K562 (cell line): ENCODE data around the gene ASCC1. TPM values are rescaled to one million over a fixed set of nuclear protein-coding genes. Genes with fewer than 3 reads are reported as not detected.

ENCODE experiments used
- ARNT ChIP-seq, 2 experiments: fragments of 450-650 bp; IDR thresholded peaks; 2 replicates each; pipeline ENCODE4 v1.6.1; 2016; ENCODE audit warnings: mild to moderate bottlenecking in 1 of 2
- CBFB ChIP-seq: sonication (generic); formaldehyde crosslinking; IDR thresholded peaks from 2 replicates; pipeline ENCODE4 v1.4.0; 2020; ENCODE audit warnings: mild to moderate bottlenecking, missing genetic modification reagents
- CEBPB ChIP-seq: fragments of 450-650 bp; IDR thresholded peaks from 2 replicates; pipeline ENCODE4 v1.6.1; 2016; ENCODE audit warnings: missing genetic modification characterization, missing compliant biosample characterization
- GABPA ChIP-seq: fragments of 200-800 bp; sonication (Bioruptor generic); conservative IDR thresholded peaks from 2 replicates; pipeline ENCODE4 v1.6.1; 2016; ENCODE audit warnings: low read depth, missing genetic modification characterization, missing compliant biosample characterization
- HSF4 ChIP-seq: fragments of 250-450 bp; sonication (Bioruptor Pico); IDR thresholded peaks from 2 replicates; pipeline ENCODE4 v2.1.2; 2022; ENCODE audit warnings: mild to moderate bottlenecking, moderate library complexity, borderline replicate concordance
- IFI16 ChIP-seq: fragments of 250-450 bp; sonication (Bioruptor Pico); IDR thresholded peaks from 2 replicates; pipeline ENCODE4 v2.1.2; 2022; ENCODE audit warnings: mild to moderate bottlenecking, inconsistent platforms
- ILK ChIP-seq: fragments of 450-650 bp; IDR thresholded peaks from 2 replicates; pipeline ENCODE4 v1.6.1; 2016; ENCODE audit warnings: missing genetic modification characterization, low read depth, mild to moderate bottlenecking, missing compliant biosample characterization, moderate library complexity, borderline replicate concordance
- MEIS2 ChIP-seq: fragments of 450-650 bp; IDR thresholded peaks from 2 replicates; pipeline ENCODE4 v1.6.1; 2014; ENCODE audit warnings: mild to moderate bottlenecking; ENCODE audit not compliant: partially characterized antibody
- MTA2 ChIP-seq: fragments of 450-650 bp; IDR thresholded peaks from 2 replicates; pipeline ENCODE4 v1.6.1; 2016; ENCODE audit warnings: low read depth
- NFE2 ChIP-seq: IDR thresholded peaks from 2 replicates; pipeline ENCODE4 v1.6.1; 2014; ENCODE audit warnings: antibody characterized with exemption, low read depth
- NRF1 ChIP-seq, 2 experiments: fragments of 450-650 bp; IDR thresholded peaks in 1 of 2; conservative IDR thresholded peaks in 1 of 2; 2 replicates each; pipeline ENCODE4 v1.6.1; 2014; ENCODE audit warnings: mild to moderate bottlenecking in 2 of 2
- POLR2A ChIP-seq: fragments of 450-650 bp; conservative IDR thresholded peaks from 2 replicates; pipeline ENCODE4 v1.6.1; 2016
- POLR2AphosphoS5 ChIP-seq: IDR thresholded peaks from 2 replicates; pipeline ENCODE4 v1.6.1; 2011; ENCODE audit warnings: mild to moderate bottlenecking, low read depth, low read length, moderate library complexity; ENCODE audit not compliant: control insufficient read depth, insufficient read depth
- POLR2B ChIP-seq: fragments of 450-650 bp; IDR thresholded peaks from 2 replicates; pipeline ENCODE4 v1.6.1; 2018; ENCODE audit warnings: low read depth; ENCODE audit not compliant: partially characterized antibody
- POLR2H ChIP-seq: IDR thresholded peaks from 2 replicates; pipeline ENCODE4 v1.6.1; 2016; ENCODE audit warnings: missing genetic modification characterization, low read depth, mild to moderate bottlenecking, control low read depth, missing compliant biosample characterization, moderate library complexity
- POU5F1 ChIP-seq: fragments of 150-350 bp; IDR thresholded peaks from 2 replicates; pipeline ENCODE4 v1.6.1; 2014; ENCODE audit warnings: borderline replicate concordance, low read length, low read depth, mild to moderate bottlenecking; ENCODE audit not compliant: partially characterized antibody
- RBBP5 ChIP-seq: fragments of 200-600 bp; sonication (generic); IDR thresholded peaks from 2 replicates; pipeline ENCODE4 v1.6.1; 2012; ENCODE audit warnings: borderline replicate concordance, mild to moderate bottlenecking, low read length, control low read depth, inconsistent platforms; ENCODE audit not compliant: insufficient read depth, poor library complexity, severe bottlenecking
- SMARCC2 ChIP-seq: fragments of 450-650 bp; IDR thresholded peaks from 2 replicates; pipeline ENCODE4 v1.6.1; 2017; ENCODE audit warnings: antibody characterized with exemption, moderate library complexity, mild to moderate bottlenecking, low read depth
- SP1 ChIP-seq: sonication (generic); formaldehyde crosslinking; IDR thresholded peaks from 2 replicates; pipeline ENCODE4 v1.8.1; 2022; ENCODE audit warnings: mild to moderate bottlenecking, missing genetic modification reagents
- TAF7 ChIP-seq: fragments of 450-650 bp; IDR thresholded peaks from 2 replicates; pipeline ENCODE4 v1.6.1; 2016; ENCODE audit warnings: missing genetic modification characterization, missing compliant biosample characterization
- TEAD4 ChIP-seq, 2 experiments: sonication (generic) in 1 of 2; formaldehyde crosslinking in 1 of 2; IDR thresholded peaks; 2 replicates each; pipeline versions ENCODE4 v1.6.1 to v1.8.0; 2012 to 2022; ENCODE audit warnings: borderline replicate concordance in 1 of 2, inconsistent platforms in 1 of 2, low read length in 1 of 2, mild to moderate bottlenecking in 1 of 2, missing genetic modification reagents in 1 of 2
- TSC22D4 ChIP-seq: fragments of 450-650 bp; IDR thresholded peaks from 2 replicates; pipeline ENCODE4 v1.6.1; 2016; ENCODE audit warnings: missing genetic modification characterization, missing biosample characterization, control low read depth
- U2AF2 ChIP-seq: fragments of 200-400 bp; formaldehyde crosslinking; optimal IDR thresholded peaks from 2 replicates; pipeline ENCODE3; 2017; ENCODE audit warnings: low read depth, mild to moderate bottlenecking, low read length
- ZNF197 ChIP-seq: fragments of 200-800 bp; sonication (Bioruptor generic); IDR thresholded peaks from 2 replicates; pipeline ENCODE4 v1.6.1; 2016; ENCODE audit warnings: low read depth, missing genetic modification characterization, missing compliant biosample characterization
- ZNF695 ChIP-seq: fragments of 450-650 bp; formaldehyde crosslinking; IDR thresholded peaks from 2 replicates; pipeline ENCODE4 v1.4.0; 2020; ENCODE audit warnings: mild to moderate bottlenecking, moderate library complexity
- polyA plus RNA-seq, 8 experiments: library from polyadenylated mRNA; depleted of rRNA in 4 of 8; stranded (reverse) in 5 of 8; unstranded in 3 of 8; fragments of >200 nt; fragmentation: Nextera tagmentation in 2 of 8; fragmentation: Illumina TruSeq in 1 of 8; extraction: Ambion mirVana in 2 of 8; extraction: Trizol in 1 of 8; gene quantifications; 2 replicates each; pipeline versions ENCODE4 v1.2.1 to v1.2.3, GENCODE V29; 2011 to 2014; ENCODE audit warnings: inconsistent platforms in 1 of 8, missing spikeins in 1 of 8
- total RNA-seq, 7 experiments: library from RNA; depleted of rRNA in 6 of 7; stranded (reverse); fragments of >200 nt in 6 of 7; fragmentation: Illumina TruSeq in 2 of 7; extraction: Trizol in 2 of 7; gene quantifications; 2 replicates each; pipeline versions ENCODE4 v1.2.1 to v1.2.3, GENCODE V29; 2011 to 2021; ENCODE audit warnings: low replicate concordance in 1 of 7
- TF ChIP-seq, protein P1 (sequence below): fragments of 450-650 bp; formaldehyde crosslinking; IDR thresholded peaks from 2 replicates; pipeline ENCODE4 v1.4.0; 2020; ENCODE audit warnings: mild to moderate bottlenecking, moderate library complexity
- TF ChIP-seq, protein P2 (sequence below): fragments of 450-650 bp; IDR thresholded peaks from 2 replicates; pipeline ENCODE4 v1.6.1; 2016; ENCODE audit warnings: antibody characterized with exemption

ASCC1 gene
- total and polyA plus RNA-seq, 9 of the 15 experiments (the other 6 are each of a cell fraction or from before 2014, with no cell fraction given) = 31.7 to 73.3 (median 52.8) TPM

DNA sequence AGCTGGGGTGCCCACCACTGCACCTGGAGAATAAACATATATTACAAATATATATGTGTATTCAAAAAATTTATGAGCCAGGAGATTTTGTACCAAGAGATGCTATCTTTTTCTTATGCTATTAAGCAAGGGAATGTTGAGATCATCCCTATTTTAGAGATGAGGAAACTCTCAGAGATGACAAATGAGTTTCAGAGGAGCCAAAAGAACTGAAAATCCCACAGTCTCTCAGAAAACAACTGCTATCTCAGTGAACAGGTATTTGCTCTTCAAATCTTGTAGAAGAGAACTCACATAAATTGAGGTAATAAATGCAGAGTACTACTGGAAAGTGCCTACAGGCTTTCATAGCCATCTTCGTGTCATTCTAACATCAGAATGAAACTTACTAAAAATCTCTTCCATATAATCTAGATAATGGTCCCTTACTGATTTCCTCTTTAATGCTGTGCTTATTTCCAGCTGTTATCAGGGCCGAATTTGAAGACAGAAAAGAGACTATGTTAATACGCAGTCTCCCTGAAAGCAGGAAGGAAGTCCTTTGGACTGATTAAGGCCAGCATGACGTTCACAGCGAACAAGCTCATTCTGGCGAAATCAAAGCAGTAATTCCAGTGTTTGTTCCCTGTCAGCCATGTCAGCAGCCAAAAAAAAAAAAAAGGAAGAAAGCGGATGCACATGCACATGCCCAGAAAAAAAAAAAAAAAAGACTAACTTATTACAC, 29.7 kb downstream of the ASCC1 start (continued):
- no peak for TF ChIP-seq POU5F1
- TF ChIP-seq POLR2A = no peak
- TF ChIP-seq ZNF695 (CRISPR knock-in tag) = no peak
- TF ChIP-seq TAF7 (tag) = no peak
- TF ChIP-seq TSC22D4 (tag) = no peak
- TF ChIP-seq CEBPB = 0 out of 2 replicates have a peak, but pooled peaks have one; percentile 23
- no peak for TF ChIP-seq ILK (tag)
- TF ChIP-seq POLR2B = no peak
- TF ChIP-seq CBFB = no peak
- TF ChIP-seq GABPA (tag) = peak; percentile 52
- TF ChIP-seq NFE2 = no peak
- TF ChIP-seq TEAD4 (IDR thresholded peaks at IDR 0.05; ENCODE audit: low read length) = no peak
- TF ChIP-seq TEAD4 (CRISPR knock-in tag; IDR thresholded peaks at IDR 0.05; ENCODE audit: borderline replicate concordance) = no peak
- TF ChIP-seq MEIS2 = peak; percentile 38
- TF ChIP-seq IFI16 = no peak
- no peak for TF ChIP-seq U2AF2
- peak in 1 of 2 experiments; percentile 35; a peak in 1 of 4 replicates for TF ChIP-seq NRF1 (conservative IDR thresholded peaks at IDR 0.05 in 1 of 2, IDR thresholded peaks at IDR 0.05 in 1 of 2)
- TF ChIP-seq, protein P1, sequence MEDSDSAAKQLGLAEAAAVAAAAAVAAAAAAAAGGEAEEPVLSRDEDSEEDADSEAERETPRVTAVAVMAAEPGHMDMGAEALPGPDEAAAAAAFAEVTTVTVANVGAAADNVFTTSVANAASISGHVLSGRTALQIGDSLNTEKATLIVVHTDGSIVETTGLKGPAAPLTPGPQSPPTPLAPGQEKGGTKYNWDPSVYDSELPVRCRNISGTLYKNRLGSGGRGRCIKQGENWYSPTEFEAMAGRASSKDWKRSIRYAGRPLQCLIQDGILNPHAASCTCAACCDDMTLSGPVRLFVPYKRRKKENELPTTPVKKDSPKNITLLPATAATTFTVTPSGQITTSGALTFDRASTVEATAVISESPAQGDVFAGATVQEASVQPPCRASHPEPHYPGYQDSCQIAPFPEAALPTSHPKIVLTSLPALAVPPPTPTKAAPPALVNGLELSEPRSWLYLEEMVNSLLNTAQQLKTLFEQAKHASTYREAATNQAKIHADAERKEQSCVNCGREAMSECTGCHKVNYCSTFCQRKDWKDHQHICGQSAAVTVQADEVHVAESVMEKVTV = no peak
- no peak for TF ChIP-seq ZNF197 (CRISPR knock-in tag)
- TF ChIP-seq, protein P2, sequence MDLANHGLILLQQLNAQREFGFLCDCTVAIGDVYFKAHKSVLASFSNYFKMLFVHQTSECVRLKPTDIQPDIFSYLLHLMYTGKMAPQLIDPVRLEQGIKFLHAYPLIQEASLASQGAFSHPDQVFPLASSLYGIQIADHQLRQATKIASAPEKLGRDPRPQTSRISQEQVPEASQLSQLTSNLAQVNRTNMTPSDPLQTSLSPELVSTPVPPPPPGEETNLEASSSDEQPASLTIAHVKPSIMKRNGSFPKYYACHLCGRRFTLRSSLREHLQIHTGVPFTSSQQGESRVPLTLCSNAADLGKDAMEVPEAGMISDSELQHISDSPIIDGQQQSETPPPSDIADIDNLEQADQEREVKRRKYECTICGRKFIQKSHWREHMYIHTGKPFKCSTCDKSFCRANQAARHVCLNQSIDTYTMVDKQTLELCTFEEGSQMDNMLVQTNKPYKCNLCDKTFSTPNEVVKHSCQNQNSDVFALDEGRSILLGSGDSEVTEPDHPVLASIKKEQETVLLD = no peak
- TF ChIP-seq HSF4 (CRISPR knock-in tag) = no peak
- TF ChIP-seq POLR2AphosphoS5 = no peak
- no peak for TF ChIP-seq SP1 (CRISPR knock-in tag)
- TF ChIP-seq ARNT (IDR thresholded peaks at IDR 0.05) = no peak
- TF ChIP-seq SMARCC2 = no peak
- no peak for TF ChIP-seq POLR2H (tag)
- TF ChIP-seq RBBP5 = no peak
- TF ChIP-seq MTA2 = no peak
